GM18873 (cell line): Measurements from ENCODE around the gene RYR3.

Experiments
- ATAC-seq: cut with Tn5 transposase; IDR thresholded peaks from one replicate; pipeline ENCODE4 v1.9.1; 2021; ENCODE audit warnings: mild to moderate bottlenecking, moderate library complexity, moderate number of reproducible peaks; ENCODE audit not compliant: unreplicated experiment, low FRiP score

RYR3 gene

DNA sequence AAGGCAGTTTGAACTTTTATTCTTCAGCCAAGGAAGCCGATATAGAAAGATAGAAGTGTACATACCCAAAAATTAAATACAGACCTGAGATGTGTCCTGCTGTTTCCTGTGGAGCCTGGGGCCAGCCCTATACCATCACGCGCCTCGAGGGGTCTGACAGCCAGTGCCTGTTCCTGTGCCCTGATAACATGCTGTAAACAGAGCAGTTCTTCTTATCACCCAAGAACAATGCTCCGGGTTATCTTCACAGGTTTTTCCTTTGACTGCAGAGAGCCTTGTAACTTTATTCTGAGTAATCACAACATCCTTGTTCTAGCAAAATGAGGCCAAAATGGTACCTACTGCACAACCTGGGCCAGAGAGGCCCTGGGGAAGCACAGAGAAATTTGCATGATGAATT, 367.8 kb downstream of the RYR3 start:
- ATAC-seq = no peak

- no peak for ATAC-seq
These were observed 368.3 kb downstream of the RYR3 start for GRCh38 chr15:33679061-33679460.

DNA sequence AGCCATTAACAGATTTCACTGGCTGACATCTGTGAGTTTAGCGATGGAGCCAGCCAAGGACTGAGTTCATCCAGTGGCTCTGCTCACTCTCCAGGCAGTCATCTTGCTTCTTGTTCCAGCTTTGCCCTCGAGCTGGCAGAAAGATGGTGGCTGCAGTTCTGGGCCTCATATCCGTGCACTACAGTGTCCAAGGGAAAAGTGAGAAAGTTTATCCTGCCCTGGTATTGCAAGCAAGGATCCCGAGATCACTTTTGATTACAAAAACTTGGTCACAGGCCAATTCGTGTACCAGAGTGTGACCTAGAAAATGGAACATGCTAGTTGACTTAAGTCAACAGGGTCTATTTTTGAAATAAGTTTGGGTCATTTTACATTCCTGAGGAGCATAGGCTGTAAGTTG, 369.6 kb downstream of the RYR3 start:
- no peak for ATAC-seq

DNA sequence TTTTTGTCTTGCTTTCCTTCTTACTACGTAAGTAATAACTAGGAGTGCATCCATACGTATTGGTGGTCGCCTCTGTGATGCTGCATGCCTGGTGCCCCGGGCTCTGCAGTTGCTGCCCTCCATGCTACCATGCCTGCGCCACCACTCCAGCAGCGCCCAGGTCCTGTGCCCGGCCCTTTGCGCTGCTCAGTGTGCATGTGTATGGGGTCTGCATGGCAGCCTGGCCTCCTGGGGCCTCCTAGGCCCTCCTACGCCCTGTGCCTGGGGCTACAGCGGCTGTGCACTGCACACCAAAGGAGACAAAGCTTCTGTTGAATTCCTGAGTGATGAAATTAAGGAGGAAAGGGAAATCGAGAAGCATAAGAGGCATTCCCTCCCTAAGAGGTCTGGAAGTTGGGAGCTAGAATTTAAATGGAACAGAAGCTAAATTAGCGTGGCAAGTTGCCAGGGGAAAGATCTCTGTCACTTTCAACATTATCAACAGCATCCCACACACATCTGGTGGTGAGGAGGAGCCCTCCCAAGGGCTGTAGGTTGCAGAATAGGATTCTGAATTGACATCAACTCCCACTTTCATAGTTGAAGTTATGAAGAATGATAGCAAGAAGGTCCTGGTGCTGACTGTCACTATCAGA, 382.5 kb downstream of the RYR3 start:
- no peak for ATAC-seq

GRCh38 chr15:33698126-33698525, 387.4 kb downstream of the RYR3 start:
- ATAC-seq = no peak

- no peak for ATAC-seq
These were observed 388.4 kb downstream of the RYR3 start for GRCh38 chr15:33699145-33699544.

DNA sequence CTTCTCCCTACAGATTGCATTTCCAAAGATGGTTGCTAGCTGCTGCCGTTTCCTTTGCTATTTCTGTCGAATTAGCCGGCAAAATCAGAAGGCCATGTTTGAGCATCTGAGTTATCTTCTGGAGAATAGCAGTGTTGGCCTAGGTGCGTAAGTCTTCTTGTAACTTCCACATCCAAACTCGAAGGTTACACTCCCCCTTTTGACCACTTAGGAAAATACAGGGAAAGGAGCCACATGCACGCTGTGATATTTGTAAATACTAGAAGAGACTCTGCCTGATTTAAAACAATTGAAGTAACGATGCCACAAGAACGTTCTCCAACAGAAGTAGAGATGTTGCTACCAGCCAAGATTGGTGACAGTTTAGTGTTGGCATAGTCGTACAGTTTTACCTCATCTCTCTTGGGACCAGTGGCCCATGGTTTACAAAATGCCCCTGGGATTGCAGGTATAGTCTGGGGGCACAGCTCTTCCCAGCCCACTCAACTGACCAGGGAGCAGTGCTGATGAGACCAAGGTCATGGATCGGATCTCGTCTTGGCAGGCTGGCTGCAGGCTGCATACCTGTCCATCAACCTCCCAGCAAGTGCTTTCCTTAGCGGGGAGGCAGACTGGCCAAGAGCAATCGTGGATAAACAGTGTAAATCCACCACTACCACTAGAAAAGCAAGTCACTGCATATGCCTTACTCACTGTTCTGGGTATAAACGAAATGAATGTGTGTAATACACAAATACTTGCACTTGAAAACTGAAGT, 389.1 kb downstream of the RYR3 start:
- no peak for ATAC-seq

- ATAC-seq = no peak
These were observed 390.0 kb downstream of the RYR3 start for GRCh38 chr15:33700695-33701303.

- ATAC-seq = no peak
These were observed 390.5 kb downstream of the RYR3 start for GRCh38 chr15:33701304-33701696.

GRCh38 chr15:33706173-33706572, 395.4 kb downstream of the RYR3 start:
- no peak for ATAC-seq

- ATAC-seq = no peak
These were observed 400.0 kb downstream of the RYR3 start for GRCh38 chr15:33710748-33711147.

GRCh38 chr15:33716025-33716424, 405.3 kb downstream of the RYR3 start:
- no peak for ATAC-seq

DNA sequence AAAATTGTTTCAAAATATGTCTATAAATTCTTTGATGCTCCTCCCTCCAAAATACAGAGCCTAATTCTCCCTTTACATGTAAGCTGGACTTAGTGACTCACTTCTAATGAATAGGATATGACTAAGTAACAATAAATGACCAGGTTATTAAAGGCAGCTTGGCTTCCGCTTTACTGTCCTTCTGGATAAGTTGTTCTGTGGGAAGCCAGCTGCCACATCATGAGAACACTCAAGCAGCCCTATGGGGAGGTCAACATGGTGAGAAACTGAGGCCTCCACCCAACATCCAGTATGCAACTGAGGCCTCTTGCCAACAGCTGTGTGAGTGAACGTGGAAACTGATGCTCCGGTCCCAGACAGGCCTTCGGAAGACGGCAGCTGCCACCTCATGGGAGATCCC, 410.2 kb downstream of the RYR3 start:
- no peak for ATAC-seq

DNA sequence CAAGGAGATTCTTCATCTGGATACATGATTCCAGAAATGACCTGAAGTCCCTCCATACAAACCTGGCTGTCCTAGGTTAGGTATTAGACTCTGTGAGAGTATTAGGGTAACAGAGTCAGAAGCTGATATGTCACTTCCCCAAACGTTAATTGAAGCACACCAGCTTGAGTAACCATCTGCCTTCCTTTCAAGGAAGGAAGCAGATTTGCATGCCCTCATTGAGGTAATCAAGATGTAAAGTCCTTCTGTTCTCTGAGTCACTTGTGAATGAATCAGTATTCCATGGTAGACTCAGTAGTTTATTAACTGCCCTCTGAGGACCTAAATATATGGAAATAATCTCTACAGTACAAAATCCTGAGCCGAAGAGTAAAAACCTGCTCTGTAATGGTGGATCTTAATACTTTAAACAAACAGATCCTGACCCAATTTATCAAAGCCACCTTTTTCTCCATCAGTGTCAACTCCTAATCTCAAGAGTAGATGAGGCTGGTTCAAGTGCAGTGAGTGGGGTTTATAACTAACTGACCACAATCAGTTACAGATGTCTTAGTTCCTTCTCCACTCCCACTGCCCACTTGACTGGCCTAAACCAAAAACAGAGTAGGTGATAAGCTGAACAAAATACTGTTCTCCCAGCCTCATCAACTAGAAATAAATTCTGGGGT, 411.4 kb downstream of the RYR3 start:
- peak; percentile 80 for ATAC-seq

GRCh38 chr15:33722673-33723015, 411.9 kb downstream of the RYR3 start:
- no peak for ATAC-seq

DNA sequence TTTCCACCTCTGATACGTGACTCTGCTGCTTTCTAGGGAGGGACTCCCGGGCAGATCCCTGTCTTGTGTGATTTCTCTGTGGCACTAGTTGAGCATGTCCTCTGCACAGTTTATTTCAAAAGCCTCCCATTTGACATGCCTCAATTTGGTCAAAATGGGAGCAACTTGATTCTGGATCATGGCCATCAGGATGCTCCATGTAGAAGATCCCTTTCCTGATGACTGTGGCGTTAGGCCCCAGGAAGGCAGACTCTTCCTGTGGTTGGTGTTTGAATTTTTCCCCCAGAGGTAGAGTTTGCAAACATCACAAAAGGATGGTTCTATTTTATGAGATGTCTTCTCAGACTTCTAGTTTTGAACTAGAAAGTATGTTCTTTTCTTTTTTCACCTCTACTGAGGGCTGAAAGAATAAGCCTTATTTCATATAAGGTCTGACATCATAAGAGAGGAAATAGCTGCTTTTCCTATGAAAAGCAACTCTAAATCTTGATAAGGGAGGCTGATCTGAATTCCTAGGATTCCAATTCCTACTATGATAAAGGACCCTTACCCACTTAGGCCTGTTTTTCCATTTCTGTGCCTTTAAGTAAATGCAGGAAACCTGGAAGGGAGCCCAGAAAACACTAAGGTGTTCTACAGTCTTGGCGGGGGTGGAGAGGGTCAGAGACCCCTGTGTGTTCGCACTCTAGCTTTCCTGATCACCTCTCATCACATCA, 413.7 kb downstream of the RYR3 start:
- ATAC-seq = no peak

DNA sequence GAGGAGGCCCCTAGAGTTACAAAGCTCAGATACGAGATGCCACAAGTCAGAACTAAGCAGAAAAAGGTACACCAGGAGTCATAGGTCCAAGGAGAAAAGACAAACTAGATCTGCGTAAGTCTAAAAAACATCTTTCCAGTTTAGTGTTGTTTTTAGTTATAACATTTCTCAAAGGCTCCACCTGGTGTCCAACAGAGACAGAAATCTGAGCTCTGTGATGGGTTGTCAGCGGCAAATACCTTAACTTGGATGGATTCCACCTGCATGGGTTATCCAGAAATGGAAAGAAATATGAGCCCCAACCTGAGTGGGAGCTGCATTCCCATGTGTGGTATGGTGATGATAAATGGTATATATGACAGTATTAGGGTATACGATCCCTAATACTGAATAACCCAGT, 418.9 kb downstream of the RYR3 start:
- no peak for ATAC-seq

DNA sequence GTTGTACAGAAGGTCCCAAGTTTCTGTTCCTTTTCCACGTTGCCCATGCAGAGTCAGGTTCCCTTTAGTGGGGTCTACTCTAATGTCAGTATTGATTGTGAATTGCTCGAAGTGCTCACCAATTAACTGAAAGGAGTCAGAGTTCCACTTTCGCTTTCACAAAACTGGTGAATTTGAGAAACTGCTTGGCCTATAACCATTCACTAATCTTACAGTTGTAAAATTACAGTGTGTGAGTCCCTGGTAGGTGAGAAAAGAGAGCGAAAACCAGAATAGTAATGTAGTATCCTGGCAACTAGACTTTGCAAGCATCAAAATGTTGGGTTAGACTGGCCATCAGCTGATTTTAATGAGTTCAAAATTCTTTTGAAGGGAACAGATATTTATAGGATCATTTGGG, 420.0 kb downstream of the RYR3 start:
- no peak for ATAC-seq

GRCh38 chr15:33735143-33735542, 424.4 kb downstream of the RYR3 start:
- ATAC-seq = no peak

- no peak for ATAC-seq
These were observed 425.0 kb downstream of the RYR3 start for GRCh38 chr15:33735637-33736247.
